Measurements from ENCODE around the gene RXFP3. TPM values are rescaled to one million over a fixed set of nuclear protein-coding genes. Genes with fewer than 3 reads are reported as not detected.
"Not testable (repeated sequence)": the region's sequence is repeated elsewhere in the genome, so short reads cannot be mapped to it uniquely, and the experiment has no call there.

Gene RXFP3
- total and polyA plus RNA-seq, 8 donors = 0.09 to 0.16 (median 0.09) TPM; not detected in 5

DNA sequence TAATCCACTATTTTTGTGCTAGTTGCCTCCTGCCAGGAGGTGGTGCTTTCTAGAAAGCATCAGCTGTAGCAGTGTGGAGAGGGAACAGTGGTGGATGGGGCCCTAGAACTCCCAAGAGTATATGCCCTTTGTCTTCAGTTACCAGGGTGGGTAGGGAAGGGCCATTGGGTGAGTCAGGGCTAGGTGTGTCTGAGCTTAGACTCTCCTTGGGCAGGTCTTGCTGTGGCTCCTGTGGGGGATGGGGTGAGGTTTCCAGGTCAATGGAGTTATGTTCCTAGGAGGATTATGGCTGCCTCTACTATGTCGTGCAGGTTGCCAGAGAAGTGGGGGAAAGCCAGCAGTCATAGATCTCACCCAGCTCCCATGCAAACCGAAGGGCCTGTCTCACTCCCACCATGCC, 33.1 kb upstream of the RXFP3 start:
- intact Hi-C loops (cut with DNase I) = no loop called here
- peaks cover 0 to 4% (median 1%) of the 10 kb centered on the region in 4 donors for H3K9me3 ChIP-seq
- H3K4me1 ChIP-seq = no peaks in the 10 kb centered on the region
- FAIRE-seq = no peak
- H3K36me3 ChIP-seq = no peaks in the 10 kb centered on the region
- no peak overlapping the region for H3K27ac ChIP-seq
- 69 to 90% methylated on average over 2 of the region's 2 CpGs for WGBS, 2 donors
- no peak overlapping the region for H3K4me3 ChIP-seq
- ATAC-seq = no peak
- TF ChIP-seq, protein P1, sequence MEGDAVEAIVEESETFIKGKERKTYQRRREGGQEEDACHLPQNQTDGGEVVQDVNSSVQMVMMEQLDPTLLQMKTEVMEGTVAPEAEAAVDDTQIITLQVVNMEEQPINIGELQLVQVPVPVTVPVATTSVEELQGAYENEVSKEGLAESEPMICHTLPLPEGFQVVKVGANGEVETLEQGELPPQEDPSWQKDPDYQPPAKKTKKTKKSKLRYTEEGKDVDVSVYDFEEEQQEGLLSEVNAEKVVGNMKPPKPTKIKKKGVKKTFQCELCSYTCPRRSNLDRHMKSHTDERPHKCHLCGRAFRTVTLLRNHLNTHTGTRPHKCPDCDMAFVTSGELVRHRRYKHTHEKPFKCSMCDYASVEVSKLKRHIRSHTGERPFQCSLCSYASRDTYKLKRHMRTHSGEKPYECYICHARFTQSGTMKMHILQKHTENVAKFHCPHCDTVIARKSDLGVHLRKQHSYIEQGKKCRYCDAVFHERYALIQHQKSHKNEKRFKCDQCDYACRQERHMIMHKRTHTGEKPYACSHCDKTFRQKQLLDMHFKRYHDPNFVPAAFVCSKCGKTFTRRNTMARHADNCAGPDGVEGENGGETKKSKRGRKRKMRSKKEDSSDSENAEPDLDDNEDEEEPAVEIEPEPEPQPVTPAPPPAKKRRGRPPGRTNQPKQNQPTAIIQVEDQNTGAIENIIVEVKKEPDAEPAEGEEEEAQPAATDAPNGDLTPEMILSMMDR (IDR thresholded peaks at IDR 0.05) = no peak
- no peak for DNase-seq
- H3K27me3 ChIP-seq = no peaks in the 10 kb centered on the region

DNA sequence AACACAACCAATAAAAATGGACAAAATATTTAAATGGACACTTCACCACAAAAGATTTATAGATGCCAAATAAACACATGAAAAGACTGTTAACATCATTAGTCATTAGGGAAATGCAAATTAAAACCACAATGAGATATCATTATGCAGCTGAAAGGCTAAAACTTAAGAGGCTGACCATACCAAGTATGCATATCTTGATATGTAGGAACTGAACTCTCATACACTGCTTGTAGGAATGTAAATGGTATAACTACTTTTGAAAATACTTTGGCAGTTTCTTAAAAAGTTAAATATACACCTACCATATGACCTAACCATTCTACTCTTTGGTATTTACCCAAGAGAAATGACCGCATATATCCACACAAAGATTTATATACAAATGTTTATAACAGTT, 30.8 kb upstream of the RXFP3 start:
- no peak overlapping the region for H3K27ac ChIP-seq
- no peaks in the 10 kb centered on the region for H3K36me3 ChIP-seq
- H3K9me3 ChIP-seq = peaks cover 0 to 4% (median 1%) of the 10 kb centered on the region in 4 donors
- WGBS, 2 donors = 77 to 90% methylated on average over 1 of the region's 1 CpG
- TF ChIP-seq, protein P1 (IDR thresholded peaks at IDR 0.05) = no peak
- intact Hi-C loops (cut with DNase I) = no loop called here
- ATAC-seq = no peak
- no peak for DNase-seq
- H3K4me3 ChIP-seq = no peak overlapping the region
- H3K27me3 ChIP-seq = no peaks in the 10 kb centered on the region
- H3K4me1 ChIP-seq = no peaks in the 10 kb centered on the region
- no peak for FAIRE-seq

DNA sequence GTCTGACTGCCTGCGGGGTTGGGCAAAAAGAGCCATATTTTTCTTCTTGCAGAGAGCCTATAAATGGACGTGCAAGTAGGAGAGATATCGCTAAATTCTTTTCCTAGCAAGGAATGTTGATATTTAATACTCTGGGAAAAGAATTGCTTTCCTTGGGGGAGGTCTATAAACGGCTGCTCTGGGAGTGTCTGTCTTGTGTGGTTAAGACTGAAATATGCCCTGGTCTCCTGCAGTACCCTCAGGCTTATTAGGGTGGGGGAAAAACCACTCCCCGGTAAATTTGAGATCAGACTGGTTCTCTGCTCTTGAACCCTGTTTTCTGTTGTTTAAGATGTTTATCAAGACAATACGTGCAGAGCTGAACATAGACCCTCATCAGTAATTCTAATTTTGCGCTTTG, 29.9 kb upstream of the RXFP3 start:
- FAIRE-seq; H3K9me3 ChIP-seq; intact Hi-C loops (cut with DNase I); H3K4me1 ChIP-seq; H3K36me3 ChIP-seq; H3K27me3 ChIP-seq; DNase-seq; H3K27ac ChIP-seq; H3K4me3 ChIP-seq; ATAC-seq: not testable (repeated sequence)
- 70 to 75% methylated on average over 7 of the region's 7 CpGs for WGBS, 2 donors

DNA sequence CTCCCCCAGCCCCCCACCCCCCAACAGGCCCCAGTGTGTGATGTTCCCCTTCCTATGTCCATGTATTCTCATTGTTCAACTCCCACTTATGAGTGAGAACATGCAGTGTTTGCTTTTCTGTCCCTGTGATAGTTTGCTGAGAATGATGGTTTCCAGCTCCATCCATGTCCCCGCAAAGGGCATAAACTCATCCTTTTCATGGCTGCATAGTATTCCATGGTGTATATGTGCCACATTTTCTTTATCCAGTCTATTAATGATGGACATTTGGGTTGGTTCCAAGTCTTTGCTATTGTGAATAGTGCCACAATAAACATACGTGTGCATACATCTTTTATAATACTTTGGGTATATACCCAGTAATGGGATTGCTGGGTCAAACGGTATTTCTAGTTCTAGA, 21.3 kb upstream of the RXFP3 start:
- ATAC-seq; H3K36me3 ChIP-seq; FAIRE-seq; H3K27me3 ChIP-seq; DNase-seq; H3K4me3 ChIP-seq; H3K4me1 ChIP-seq; H3K9me3 ChIP-seq; H3K27ac ChIP-seq; intact Hi-C loops (cut with DNase I): not testable (repeated sequence)
- 84 to 87% methylated on average over 3 of the region's 3 CpGs for WGBS, 2 donors

DNA sequence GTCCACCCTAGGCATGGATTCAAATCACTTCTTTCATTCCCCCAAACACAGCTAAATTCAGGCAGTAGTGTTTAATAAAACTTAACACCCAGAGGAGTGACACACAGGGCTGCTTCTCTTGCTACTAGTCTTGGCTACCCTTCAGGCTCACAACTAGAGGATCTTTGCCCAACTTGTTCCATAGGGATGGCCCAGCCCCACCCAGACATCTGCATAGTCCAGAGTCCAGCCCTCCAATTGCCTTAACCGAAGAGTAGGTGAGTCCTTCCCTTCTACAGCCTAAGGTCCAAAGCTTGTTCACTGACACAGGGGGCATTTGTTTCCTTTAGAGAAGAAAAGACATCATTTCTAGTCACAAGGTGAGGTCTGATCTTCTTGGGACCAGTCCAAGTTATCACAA, 15.2 kb upstream of the RXFP3 start:
- WGBS, 2 donors = 71 to 77% methylated on average over 1 of the region's 1 CpG
- no peaks in the 10 kb centered on the region for H3K36me3 ChIP-seq
- H3K4me1 ChIP-seq = no peaks in the 10 kb centered on the region
- H3K27me3 ChIP-seq = no peaks in the 10 kb centered on the region
- H3K4me3 ChIP-seq = no peak overlapping the region
- TF ChIP-seq, protein P1 (IDR thresholded peaks at IDR 0.05) = no peak
- DNase-seq (no peak), ATAC-seq (no peak), FAIRE-seq (no peak)
- H3K27ac ChIP-seq = no peak overlapping the region
- no peaks in the 10 kb centered on the region for H3K9me3 ChIP-seq
- intact Hi-C loops (cut with DNase I) = no loop called here

DNA sequence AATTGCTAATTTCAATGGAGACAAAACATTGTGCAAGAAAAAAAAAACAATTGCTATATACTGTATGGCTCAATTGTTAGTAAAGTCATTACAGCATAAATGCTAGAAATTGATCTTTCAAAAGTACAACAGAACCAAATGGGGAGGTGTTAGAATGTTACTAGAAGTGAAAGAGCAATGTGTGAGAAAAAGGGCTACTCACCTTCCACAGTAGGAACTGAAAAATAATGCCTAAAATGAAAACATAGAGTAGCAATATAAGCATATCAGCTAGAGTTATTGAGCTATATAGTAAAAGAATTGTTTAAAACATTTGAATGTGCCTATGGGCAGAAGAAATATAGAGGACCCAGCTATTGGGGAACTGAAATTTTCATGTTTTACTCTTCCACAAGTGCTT, 10.9 kb upstream of the RXFP3 start:
- Histone ChIP-seq H3K27me3 (no peaks in the 10 kb centered on the region), H3K9me3 (no peaks in the 10 kb centered on the region), H3K4me1 (no peaks in the 10 kb centered on the region), H3K36me3 (no peaks in the 10 kb centered on the region), H3K27ac (no peak overlapping the region), H3K4me3 (no peak overlapping the region)
- ATAC-seq = no peak
- no peak for DNase-seq
- FAIRE-seq = no peak
- intact Hi-C loops (cut with DNase I) = no loop called here
- TF ChIP-seq, protein P1 (IDR thresholded peaks at IDR 0.05) = no peak

All from pancreas (tissue), 10 donors.